GM21423 (cell line): ENCODE measurements around the gene EFCAB8.

ENCODE experiments used
- ATAC-seq: cut with Tn5 transposase; IDR thresholded peaks from one replicate; pipeline ENCODE4 v1.9.1; 2021; ENCODE audit warnings: mild to moderate bottlenecking, moderate library complexity; ENCODE audit not compliant: unreplicated experiment

Gene EFCAB8

DNA sequence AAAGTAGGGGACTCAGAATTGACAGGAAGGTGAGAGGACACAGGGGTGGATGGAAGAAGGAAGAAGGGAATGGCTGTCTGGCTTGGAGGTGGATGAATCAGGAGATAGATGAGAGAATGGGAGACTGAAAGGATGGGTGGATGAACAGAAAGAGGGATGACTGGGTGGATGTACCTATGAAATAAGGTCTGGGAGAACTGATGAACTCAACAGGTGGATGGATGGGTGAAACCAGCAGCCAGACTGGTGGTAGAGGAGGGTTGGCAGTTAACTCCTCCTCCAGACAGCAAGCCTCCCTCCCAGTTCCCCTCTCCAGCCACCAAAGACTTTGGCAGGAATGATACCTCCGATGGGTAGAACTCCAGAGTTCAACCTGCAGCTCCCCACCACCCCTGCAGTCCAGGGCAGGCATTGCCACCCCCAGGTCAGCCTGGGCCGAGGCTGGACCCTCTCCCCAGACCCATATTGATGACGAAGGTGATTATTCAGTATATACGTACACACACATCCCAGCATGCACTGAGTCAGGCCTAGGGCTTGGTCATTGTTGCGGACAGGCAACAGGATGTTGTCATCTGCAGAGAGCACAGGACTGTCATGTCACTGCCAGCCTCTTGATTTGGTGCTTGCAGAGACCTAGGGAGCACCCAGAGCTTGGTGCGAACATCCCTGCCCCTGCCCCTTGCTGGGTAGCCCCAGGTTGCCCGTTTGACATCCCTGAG lies 143.5 kb downstream of the EFCAB8 start:
- no peak for ATAC-seq

GRCh38 chr20:33004141-33004751 lies 145.5 kb downstream of the EFCAB8 start, which contains the start of gene SUN5:
Gene SUN5, minus strand, starts transcription at chr20:33004433. Its CDS starts 93 bp downstream, at chr20:33004340.
- ATAC-seq, result no peak

DNA sequence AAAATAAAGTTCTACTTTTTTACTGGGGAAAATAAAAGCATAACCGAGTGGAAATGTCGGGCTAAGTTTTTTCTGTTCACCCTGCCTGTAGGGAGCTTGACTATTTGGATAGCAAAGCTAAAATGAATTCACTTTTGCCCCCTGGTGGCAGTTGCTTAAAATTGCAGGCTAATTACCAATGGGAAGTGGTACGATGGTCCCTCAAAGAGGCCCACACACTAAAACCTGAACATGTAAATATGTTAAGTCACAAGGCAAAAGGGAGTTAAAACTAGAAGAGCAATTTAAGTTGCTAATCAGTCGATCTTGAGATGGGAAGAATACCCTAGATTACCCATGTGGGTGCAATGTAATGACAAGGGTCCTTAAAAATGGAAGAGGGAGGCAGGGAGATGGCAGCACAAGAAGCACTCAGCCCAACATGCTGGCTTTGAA lies 146.4 kb downstream of the EFCAB8 start:
- no peak for ATAC-seq

DNA sequence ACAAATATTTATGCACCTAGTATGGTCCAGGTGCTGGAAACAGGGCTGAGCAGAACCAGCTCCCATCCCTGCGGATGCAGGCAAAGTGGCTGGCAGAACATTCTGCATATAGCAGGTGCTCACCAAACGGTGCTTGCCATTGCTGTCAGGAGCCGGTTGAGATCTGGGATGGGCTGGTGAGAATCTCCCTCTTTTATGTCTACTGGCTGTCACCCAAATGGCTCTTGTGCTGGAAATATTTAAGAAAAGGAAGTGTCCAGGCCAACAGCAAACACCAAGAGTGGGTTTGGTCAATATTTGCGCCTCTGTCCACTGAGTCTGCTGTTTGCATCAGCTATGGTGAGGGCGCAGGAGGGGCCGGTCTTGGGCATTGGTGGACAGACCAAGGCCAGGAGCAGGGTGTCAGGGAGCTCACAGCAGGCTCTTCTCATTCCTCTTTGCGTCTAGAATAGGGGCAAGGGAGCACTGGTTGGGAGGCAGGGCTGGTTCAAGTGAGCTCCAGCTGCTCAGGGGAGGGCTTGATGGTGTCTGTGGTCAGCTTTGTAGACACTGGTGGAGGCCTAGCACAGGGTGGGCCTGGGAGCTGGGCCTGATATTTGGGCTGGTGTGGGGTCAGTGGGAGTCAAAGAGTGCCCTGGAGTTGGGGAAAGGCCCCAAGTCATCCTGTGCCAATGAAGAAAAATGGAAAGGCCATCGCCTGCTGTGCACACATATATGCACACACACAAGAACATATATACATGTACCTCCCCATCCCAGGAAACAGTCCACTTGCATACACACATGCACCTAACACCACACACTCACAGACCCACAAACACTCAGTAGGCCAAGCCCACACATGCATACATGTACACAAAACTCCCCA lies 147.4 kb downstream of the EFCAB8 start:
- ATAC-seq, result no peak

DNA sequence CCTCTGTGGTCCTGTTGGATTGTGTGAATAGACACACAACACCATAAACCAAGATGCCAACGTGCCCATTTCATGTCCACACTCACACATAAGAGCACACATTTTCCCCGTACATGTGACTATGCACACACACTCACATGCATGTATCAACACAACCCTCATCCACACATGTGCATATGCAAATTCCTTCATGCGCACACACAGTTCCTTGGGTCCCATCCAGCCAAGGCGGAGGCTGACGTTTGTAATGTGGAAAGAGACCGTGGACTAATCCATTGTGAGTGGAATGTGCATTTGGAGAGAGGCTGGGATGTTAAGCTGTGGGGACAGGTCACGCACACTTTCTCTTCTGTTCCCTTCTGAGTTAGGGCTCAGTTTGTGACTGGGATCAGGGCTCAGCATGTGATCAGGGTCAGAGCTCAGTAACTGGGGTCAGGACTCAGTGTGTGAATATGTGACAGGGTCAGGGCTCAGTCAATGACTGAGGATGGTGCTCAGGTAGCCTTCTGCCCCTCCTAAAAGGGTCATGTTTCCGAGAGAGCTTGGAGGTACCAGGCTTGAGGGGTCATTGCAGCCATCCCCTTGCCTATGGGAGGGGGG lies 148.2 kb downstream of the EFCAB8 start:
- ATAC-seq, result no peak

GRCh38 chr20:33007376-33008335 lies 148.9 kb downstream of the EFCAB8 start, which contains the start of gene BPIFB2:
Gene BPIFB2, plus strand, starts transcription at chr20:33007704. Its CDS starts 871 bp downstream, at chr20:33008575.
- no peak for ATAC-seq

DNA sequence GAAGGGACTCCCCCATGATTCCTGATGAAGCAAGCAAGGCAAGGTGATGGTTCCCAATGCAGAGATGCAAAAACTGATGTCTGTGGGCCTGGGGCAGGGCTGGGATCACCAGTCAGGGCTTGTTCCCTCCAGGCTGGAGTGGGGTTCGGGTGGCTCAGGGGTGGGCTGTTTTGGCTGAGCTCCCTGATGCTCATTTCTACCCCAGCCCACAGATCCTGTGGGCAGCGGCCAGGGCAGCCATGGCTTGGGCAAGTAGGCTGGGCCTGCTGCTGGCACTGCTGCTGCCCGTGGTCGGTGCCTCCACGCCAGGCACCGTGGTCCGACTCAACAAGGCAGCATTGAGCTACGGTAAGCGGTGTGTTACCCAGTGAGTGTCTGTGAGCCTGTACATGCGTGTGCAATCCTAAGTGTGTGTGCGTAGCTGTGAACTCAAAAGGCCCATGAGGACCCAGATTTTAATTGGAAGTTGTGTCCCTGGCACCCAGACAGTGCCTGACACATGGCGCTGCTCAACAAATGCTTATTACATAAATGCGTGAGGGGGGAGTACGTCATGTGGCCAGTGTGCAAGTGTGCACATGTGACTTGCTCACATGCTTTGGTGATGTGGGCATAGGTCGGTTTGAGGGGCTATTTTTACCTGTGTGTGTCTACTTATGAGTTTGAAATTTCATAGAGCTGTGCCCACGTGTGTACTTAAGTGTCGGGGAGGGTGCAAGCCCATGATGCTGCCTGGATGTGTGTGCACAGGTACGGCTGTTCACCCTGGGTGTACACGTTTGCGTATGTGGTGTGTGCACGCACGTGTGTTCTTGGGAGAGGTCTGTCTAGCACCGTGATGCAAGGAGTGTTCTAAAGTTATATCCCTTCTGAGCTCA lies 149.9 kb downstream of the EFCAB8 start:
- no peak for ATAC-seq

DNA sequence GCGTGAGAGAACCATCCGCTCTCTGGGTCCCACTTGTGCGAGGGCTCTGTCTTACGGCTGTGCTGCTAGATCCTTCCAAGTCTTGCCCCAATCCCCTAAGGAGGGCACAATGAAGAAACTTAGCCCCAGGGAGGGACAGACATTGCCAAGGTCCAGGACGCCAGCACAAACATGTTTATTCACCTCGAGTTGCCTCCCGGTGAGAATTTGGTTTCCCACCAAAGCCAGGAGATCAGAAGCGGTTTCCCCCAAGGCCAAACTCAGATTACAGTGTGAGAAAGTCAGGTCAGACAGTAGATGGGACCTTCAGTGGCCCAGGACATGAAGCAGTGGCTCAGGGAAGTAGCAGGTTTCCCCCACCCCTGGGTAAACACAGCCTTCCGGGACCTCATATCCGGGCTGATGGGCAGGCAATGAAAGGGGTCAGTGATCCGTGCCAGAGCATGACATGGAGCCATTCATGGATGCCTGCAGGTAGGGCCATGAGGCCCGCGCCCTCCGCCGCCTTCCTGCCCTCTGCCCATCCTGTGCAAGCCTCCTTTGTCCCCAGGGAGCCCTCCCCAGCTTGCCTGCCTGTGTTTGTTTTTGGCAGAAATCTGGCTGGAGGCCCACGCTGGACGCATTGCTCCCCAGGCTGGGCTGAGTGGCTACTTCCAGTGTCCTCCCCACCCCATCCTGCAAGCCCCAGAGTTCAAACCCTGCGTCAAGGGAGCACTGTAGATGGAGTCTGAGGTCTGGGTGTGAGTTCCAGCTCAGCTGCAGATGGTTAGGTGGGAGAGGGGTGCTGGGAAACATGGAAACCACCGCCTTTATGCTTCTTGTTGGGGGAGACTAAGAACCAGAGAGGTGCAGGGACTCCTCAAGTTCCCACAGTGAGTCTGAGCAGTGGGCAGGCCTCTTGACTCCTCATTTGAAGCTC lies 150.8 kb downstream of the EFCAB8 start:
- no peak for ATAC-seq

DNA sequence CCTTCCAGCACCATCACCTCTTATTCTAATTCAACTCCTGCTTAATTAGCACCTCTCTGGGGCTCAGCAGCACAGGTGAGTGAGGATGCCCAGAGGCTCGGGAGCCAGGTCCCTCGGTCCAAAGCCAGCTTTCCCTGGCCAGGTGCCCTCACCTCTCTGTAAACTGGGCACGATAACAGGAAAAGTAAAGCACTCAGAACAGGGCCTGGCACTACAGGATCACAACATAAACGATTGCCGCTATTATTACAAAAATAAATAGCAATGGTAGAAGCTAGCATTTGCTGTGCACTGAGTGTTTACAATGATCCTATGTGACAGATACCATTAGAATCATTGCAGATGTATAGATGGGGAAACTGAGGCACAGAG lies 151.4 kb downstream of the EFCAB8 start:
- ATAC-seq, result no peak

DNA sequence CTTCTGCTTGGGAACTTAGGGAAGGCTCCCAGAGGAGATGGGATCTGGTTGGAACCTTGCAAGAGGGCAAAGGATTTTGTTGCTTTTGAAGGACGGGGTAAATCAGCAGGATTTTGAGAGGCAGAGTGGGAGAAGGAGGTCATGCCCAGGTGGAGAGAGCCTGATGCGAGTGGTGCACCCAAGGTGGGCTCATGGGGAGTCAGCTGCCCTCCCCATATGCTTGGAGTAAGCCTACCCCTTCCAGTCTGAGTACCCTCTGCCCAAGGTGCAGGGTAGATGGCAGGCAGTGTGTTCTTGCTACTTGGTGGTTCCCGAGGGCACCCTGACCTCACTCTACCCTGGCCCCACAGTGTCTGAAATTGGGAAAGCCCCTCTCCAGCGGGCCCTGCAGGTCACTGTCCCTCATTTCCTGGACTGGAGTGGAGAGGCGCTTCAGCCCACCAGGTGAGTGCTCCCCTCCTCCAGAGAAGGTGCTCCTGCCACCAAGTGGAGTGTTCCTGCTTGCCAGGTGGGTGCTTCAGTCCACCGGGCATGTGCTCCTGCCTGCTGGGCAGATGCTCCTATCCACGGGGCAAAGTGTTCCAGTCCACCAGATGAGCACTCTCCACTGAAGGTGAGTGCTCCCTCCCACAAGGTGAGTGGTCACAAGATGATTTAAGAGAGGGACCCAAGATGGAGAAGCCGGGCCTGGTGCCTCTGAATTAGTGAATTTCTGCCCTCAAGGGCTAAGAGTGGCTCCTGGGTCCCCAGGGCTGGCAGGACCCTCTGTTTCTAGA lies 152.1 kb downstream of the EFCAB8 start:
- no peak for ATAC-seq
